ENCODE data around the gene ICA1. TPM values are rescaled to one million over a fixed set of nuclear protein-coding genes. Genes with fewer than 3 reads are reported as not detected.

ICA1 gene
- total and polyA plus RNA-seq, 4 donors = 1.4 to 22.7 (median 8.1) TPM

GRCh38 chr7:8255680-8256655 is 6.0 kb downstream of the ICA1 start:
- Histone ChIP-seq H3K4me3 (ENCODE audit: low read depth in 1 of 3, low read length in 3 of 3) (no peak overlapping the region), H3K27me3 (ENCODE audit: control insufficient read depth in 4 of 4, insufficient read depth in 4 of 4, low read length in 3 of 4) (no peaks in the 10 kb centered on the region)
- WGBS = 86% methylated on average over 6 of the region's 6 CpGs

DNA sequence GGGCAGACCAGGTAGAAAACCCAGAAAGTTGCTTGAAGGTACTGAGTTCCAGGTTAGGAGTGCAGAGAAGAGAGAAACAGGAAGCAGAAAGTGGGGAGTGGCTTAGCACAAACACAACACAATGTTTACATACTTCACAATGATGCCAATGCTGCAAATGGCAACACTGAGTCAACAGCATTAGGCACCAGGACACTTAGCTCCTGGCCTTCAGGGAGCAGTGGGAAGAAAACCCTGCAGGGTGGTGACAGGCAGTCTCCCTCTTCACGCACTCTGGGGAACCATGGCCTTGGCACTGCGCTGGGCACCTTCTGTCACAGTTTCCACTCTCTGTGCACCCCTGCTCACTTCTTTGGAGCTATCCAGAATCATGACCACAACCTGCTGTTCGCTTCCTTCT is 7.3 kb downstream of the ICA1 start:
- Histone ChIP-seq H3K4me1 (ENCODE audit: control insufficient read depth in 4 of 4, insufficient read depth in 4 of 4, low read length in 3 of 4) (no peaks in the 10 kb centered on the region), H3K27me3 (ENCODE audit: control insufficient read depth in 4 of 4, insufficient read depth in 4 of 4, low read length in 3 of 4) (no peaks in the 10 kb centered on the region), H3K9ac (ENCODE audit: low read depth in 1 of 2, low read length in 2 of 2) (no peak overlapping the region), H3K9me3 (ENCODE audit: control insufficient read depth in 4 of 4, low read length in 3 of 4) (peaks cover 0 to 2% (median under 1%) of the 10 kb centered on the region in 4 donors), H3K36me3 (ENCODE audit: control insufficient read depth in 4 of 4, insufficient read depth in 3 of 4, low read depth in 1 of 4, low read length in 3 of 4) (no peaks in the 10 kb centered on the region), H3K27ac (ENCODE audit: low read depth in 1 of 2, low read length in 2 of 2) (no peak overlapping the region), H3K4me3 (ENCODE audit: low read depth in 1 of 3, low read length in 3 of 3) (no peak overlapping the region)
- DNase-seq (ENCODE audit: low spot score) = no peak
- 97% methylated on average over 3 of the region's 3 CpGs for WGBS
- TF ChIP-seq MAX (IDR thresholded peaks at IDR 0.05) (no peak), HNF4A (conservative IDR thresholded peaks at IDR 0.05) (no peak), NR2F2 (IDR thresholded peaks at IDR 0.05) (no peak), EGR1 (IDR thresholded peaks at IDR 0.05; ENCODE audit: low read depth in 2 of 2) (no peak), RXRA (IDR thresholded peaks at IDR 0.05) (no peak), HNF4G (IDR thresholded peaks at IDR 0.05) (no peak), JUND (IDR thresholded peaks at IDR 0.05) (no peak), ATF3 (IDR thresholded peaks at IDR 0.05) (no peak)
- TF ChIP-seq, protein P1, sequence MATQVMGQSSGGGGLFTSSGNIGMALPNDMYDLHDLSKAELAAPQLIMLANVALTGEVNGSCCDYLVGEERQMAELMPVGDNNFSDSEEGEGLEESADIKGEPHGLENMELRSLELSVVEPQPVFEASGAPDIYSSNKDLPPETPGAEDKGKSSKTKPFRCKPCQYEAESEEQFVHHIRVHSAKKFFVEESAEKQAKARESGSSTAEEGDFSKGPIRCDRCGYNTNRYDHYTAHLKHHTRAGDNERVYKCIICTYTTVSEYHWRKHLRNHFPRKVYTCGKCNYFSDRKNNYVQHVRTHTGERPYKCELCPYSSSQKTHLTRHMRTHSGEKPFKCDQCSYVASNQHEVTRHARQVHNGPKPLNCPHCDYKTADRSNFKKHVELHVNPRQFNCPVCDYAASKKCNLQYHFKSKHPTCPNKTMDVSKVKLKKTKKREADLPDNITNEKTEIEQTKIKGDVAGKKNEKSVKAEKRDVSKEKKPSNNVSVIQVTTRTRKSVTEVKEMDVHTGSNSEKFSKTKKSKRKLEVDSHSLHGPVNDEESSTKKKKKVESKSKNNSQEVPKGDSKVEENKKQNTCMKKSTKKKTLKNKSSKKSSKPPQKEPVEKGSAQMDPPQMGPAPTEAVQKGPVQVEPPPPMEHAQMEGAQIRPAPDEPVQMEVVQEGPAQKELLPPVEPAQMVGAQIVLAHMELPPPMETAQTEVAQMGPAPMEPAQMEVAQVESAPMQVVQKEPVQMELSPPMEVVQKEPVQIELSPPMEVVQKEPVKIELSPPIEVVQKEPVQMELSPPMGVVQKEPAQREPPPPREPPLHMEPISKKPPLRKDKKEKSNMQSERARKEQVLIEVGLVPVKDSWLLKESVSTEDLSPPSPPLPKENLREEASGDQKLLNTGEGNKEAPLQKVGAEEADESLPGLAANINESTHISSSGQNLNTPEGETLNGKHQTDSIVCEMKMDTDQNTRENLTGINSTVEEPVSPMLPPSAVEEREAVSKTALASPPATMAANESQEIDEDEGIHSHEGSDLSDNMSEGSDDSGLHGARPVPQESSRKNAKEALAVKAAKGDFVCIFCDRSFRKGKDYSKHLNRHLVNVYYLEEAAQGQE (IDR thresholded peaks at IDR 0.05) = no peak
- TF ChIP-seq, protein P2, sequence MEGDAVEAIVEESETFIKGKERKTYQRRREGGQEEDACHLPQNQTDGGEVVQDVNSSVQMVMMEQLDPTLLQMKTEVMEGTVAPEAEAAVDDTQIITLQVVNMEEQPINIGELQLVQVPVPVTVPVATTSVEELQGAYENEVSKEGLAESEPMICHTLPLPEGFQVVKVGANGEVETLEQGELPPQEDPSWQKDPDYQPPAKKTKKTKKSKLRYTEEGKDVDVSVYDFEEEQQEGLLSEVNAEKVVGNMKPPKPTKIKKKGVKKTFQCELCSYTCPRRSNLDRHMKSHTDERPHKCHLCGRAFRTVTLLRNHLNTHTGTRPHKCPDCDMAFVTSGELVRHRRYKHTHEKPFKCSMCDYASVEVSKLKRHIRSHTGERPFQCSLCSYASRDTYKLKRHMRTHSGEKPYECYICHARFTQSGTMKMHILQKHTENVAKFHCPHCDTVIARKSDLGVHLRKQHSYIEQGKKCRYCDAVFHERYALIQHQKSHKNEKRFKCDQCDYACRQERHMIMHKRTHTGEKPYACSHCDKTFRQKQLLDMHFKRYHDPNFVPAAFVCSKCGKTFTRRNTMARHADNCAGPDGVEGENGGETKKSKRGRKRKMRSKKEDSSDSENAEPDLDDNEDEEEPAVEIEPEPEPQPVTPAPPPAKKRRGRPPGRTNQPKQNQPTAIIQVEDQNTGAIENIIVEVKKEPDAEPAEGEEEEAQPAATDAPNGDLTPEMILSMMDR (IDR thresholded peaks at IDR 0.05; ENCODE audit: low read depth, low read length, missing input control) = no peak

More at GRCh38 chr7:8255680-8256655, 6.0 kb downstream of the ICA1 start:
- H3K36me3 ChIP-seq (ENCODE audit: control insufficient read depth in 4 of 4, insufficient read depth in 3 of 4, low read depth in 1 of 4, low read length in 3 of 4) = no peaks in the 10 kb centered on the region
- H3K27ac ChIP-seq (ENCODE audit: low read depth in 1 of 2, low read length in 2 of 2) = no peak overlapping the region
- no peak for DNase-seq (ENCODE audit: low spot score)
- no peaks in the 10 kb centered on the region for H3K4me1 ChIP-seq (ENCODE audit: control insufficient read depth in 4 of 4, insufficient read depth in 4 of 4, low read length in 3 of 4)
- TF ChIP-seq GABPA (IDR thresholded peaks at IDR 0.05 in 1 of 2, conservative IDR thresholded peaks at IDR 0.05 in 1 of 2) (no peak), HNF4A (conservative IDR thresholded peaks at IDR 0.05) (no peak), FOXA2 (IDR thresholded peaks at IDR 0.05) (no peak), RXRA (IDR thresholded peaks at IDR 0.05) (no peak)
- TF ChIP-seq, protein P2 (IDR thresholded peaks at IDR 0.05; ENCODE audit: low read depth, low read length, missing input control) = no peak
- TF ChIP-seq, protein P1 (IDR thresholded peaks at IDR 0.05) = no peak
- peaks cover 0 to 2% (median under 1%) of the 10 kb centered on the region in 4 donors for H3K9me3 ChIP-seq (ENCODE audit: control insufficient read depth in 4 of 4, low read length in 3 of 4)
- no peak overlapping the region for H3K9ac ChIP-seq (ENCODE audit: low read depth in 1 of 2, low read length in 2 of 2)
